ENCODE data around the gene KIDINS220.

The KIDINS220 gene

GRCh38 chr2:8836971-8837794 lies at the start of gene KIDINS220:
TSS of gene KIDINS220 (minus strand) at chr2:8837613. CDS start at chr2:8827093, 10,520 bp downstream.
- DNase-seq: peak; percentile 63

- DNase-seq: no peak
Measured at GRCh38 chr2:8886876-8887275, 49.5 kb upstream of the KIDINS220 start.

- DNase-seq: no peak
Measured at GRCh38 chr2:8886202-8886518, 48.7 kb upstream of the KIDINS220 start.

- no peak for DNase-seq
Measured at GRCh38 chr2:8885449-8886201, 48.2 kb upstream of the KIDINS220 start.

- no peak for DNase-seq
Measured at GRCh38 chr2:8884812-8885211, 47.4 kb upstream of the KIDINS220 start.

- DNase-seq: peak; percentile 28
Measured at GRCh38 chr2:8882094-8882493, 44.7 kb upstream of the KIDINS220 start.

- DNase-seq: no peak
Measured at GRCh38 chr2:8877894-8878293, 40.5 kb upstream of the KIDINS220 start.

- no peak for DNase-seq
Measured at GRCh38 chr2:8877332-8877731, 39.9 kb upstream of the KIDINS220 start.

- DNase-seq: no peak
Measured at GRCh38 chr2:8876628-8877027, 39.2 kb upstream of the KIDINS220 start.

GRCh38 chr2:8872821-8873432 lies 35.5 kb upstream of the KIDINS220 start:
- DNase-seq: peak; percentile 48

- no peak for DNase-seq
Measured at GRCh38 chr2:8870441-8870840, 33.0 kb upstream of the KIDINS220 start.

GRCh38 chr2:8867363-8867762 lies 29.9 kb upstream of the KIDINS220 start:
- no peak for DNase-seq

GRCh38 chr2:8863331-8863953 lies 26.0 kb upstream of the KIDINS220 start:
- no peak for DNase-seq

GRCh38 chr2:8862230-8862629 lies 24.8 kb upstream of the KIDINS220 start:
- no peak for DNase-seq

GRCh38 chr2:8861797-8862196 lies 24.4 kb upstream of the KIDINS220 start:
- no peak for DNase-seq

GRCh38 chr2:8860239-8860638 lies 22.8 kb upstream of the KIDINS220 start:
- DNase-seq: no peak

GRCh38 chr2:8858910-8859309 lies 21.5 kb upstream of the KIDINS220 start:
- no peak for DNase-seq

- no peak for DNase-seq
Measured at GRCh38 chr2:8858264-8858663, 20.9 kb upstream of the KIDINS220 start.

GRCh38 chr2:8857709-8858108 lies 20.3 kb upstream of the KIDINS220 start:
- DNase-seq: no peak

GRCh38 chr2:8856176-8856575 lies 18.8 kb upstream of the KIDINS220 start:
- DNase-seq: no peak

- DNase-seq: no peak
Measured at GRCh38 chr2:8855010-8855409, 17.6 kb upstream of the KIDINS220 start.

- DNase-seq: no peak
Measured at GRCh38 chr2:8853426-8853825, 16.0 kb upstream of the KIDINS220 start.

GRCh38 chr2:8851811-8852560 lies 14.6 kb upstream of the KIDINS220 start:
- no peak for DNase-seq

Measured in MV-4-11 (cell line).